ENCODE results near the gene TFEB.

GRCh38 chr6:41647061-41647511 is 88.3 kb downstream of the TFEB start:
- TF ChIP-seq, protein P1, sequence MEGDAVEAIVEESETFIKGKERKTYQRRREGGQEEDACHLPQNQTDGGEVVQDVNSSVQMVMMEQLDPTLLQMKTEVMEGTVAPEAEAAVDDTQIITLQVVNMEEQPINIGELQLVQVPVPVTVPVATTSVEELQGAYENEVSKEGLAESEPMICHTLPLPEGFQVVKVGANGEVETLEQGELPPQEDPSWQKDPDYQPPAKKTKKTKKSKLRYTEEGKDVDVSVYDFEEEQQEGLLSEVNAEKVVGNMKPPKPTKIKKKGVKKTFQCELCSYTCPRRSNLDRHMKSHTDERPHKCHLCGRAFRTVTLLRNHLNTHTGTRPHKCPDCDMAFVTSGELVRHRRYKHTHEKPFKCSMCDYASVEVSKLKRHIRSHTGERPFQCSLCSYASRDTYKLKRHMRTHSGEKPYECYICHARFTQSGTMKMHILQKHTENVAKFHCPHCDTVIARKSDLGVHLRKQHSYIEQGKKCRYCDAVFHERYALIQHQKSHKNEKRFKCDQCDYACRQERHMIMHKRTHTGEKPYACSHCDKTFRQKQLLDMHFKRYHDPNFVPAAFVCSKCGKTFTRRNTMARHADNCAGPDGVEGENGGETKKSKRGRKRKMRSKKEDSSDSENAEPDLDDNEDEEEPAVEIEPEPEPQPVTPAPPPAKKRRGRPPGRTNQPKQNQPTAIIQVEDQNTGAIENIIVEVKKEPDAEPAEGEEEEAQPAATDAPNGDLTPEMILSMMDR (IDR thresholded peaks at IDR 0.05; ENCODE audit: insufficient read depth, low read length) = no peak
- TF ChIP-seq POLR2AphosphoS5 (IDR thresholded peaks at IDR 0.05; ENCODE audit: low read depth) = no peak
- TF ChIP-seq GABPA (IDR thresholded peaks at IDR 0.05; ENCODE audit: low read depth) = no peak
- no peak for TF ChIP-seq REST (IDR thresholded peaks at IDR 0.05; ENCODE audit: insufficient replicate concordance, low read depth)
